Loucy (cell line): ENCODE data around the gene SGK1.

Experiments
- H2AFZ ChIP-seq: fragments of 200-600 bp; sonication (generic); 2 replicates; pipeline ENCODE4 v1.6.0; 2016; ENCODE audit warnings: antibody characterized with exemption, mild to moderate bottlenecking, low read length, moderate library complexity
- H3F3A ChIP-seq: fragments of 200-600 bp; 2 replicates; pipeline ENCODE4 v1.6.0; 2016; ENCODE audit warnings: antibody characterized with exemption, low read depth, mild to moderate bottlenecking
- H3K27me3 ChIP-seq: fragments of 200-600 bp; sonication (generic); 2 replicates; pipeline ENCODE4 v1.6.1; 2014; ENCODE audit warnings: low read length, mild to moderate bottlenecking; ENCODE audit not compliant: insufficient read depth, poor library complexity, severe bottlenecking
- H3K36me3 ChIP-seq: fragments of 200-600 bp; sonication (generic); 2 replicates; pipeline ENCODE4 v1.6.1; 2016; ENCODE audit warnings: low read length; ENCODE audit not compliant: insufficient read depth
- H3K4me1 ChIP-seq: fragments of 200-600 bp; sonication (generic); 2 replicates; pipeline ENCODE4 v1.5.1; 2014; ENCODE audit warnings: low read length, mild to moderate bottlenecking; ENCODE audit not compliant: insufficient read depth, poor library complexity, severe bottlenecking
- H3K4me2 ChIP-seq: fragments of 200-600 bp; sonication (generic); 2 replicates; pipeline ENCODE4 v1.6.0; 2014; ENCODE audit warnings: antibody characterized with exemption, low read length, low read depth, mild to moderate bottlenecking; ENCODE audit not compliant: poor library complexity, severe bottlenecking
- H3K4me3 ChIP-seq: fragments of 200-600 bp; sonication (generic); 2 replicates; pipeline ENCODE4 v1.5.1; 2014; ENCODE audit warnings: low read length, mild to moderate bottlenecking, mixed read lengths; ENCODE audit not compliant: poor library complexity, severe bottlenecking
- H3K79me2 ChIP-seq: fragments of 200-600 bp; sonication (generic); 2 replicates; pipeline ENCODE4 v1.6.1; 2014; ENCODE audit warnings: low read length; ENCODE audit not compliant: insufficient read depth
- H3K9ac ChIP-seq: fragments of 200-600 bp; sonication (generic); 2 replicates; pipeline ENCODE4 v1.6.0; 2014; ENCODE audit warnings: mild to moderate bottlenecking, low read depth, low read length, moderate library complexity; ENCODE audit not compliant: poor library complexity, severe bottlenecking
- H3K9me2 ChIP-seq: fragments of 200-600 bp; sonication (generic); replicated peaks from 2 replicates; pipeline ENCODE4 v1.6.1; 2016; ENCODE audit warnings: low read depth, low read length, mixed read lengths
- H3K9me3 ChIP-seq: fragments of 200-600 bp; sonication (generic); 2 replicates; pipeline ENCODE4 v1.6.1; 2014; ENCODE audit warnings: mild to moderate bottlenecking, antibody characterized with exemption, low read length, low read depth; ENCODE audit not compliant: insufficient read depth
- H4K20me1 ChIP-seq: fragments of 200-600 bp; sonication (generic); 2 replicates; pipeline ENCODE4 v1.6.0; 2014; ENCODE audit warnings: antibody characterized with exemption, low read length, mild to moderate bottlenecking; ENCODE audit not compliant: insufficient read depth, poor library complexity, severe bottlenecking
- EZH2phosphoT487 ChIP-seq: fragments of 200-600 bp; IDR thresholded peaks from 2 replicates; pipeline ENCODE4 v1.6.1; 2018; ENCODE audit warnings: antibody characterized with exemption, mild to moderate bottlenecking, moderate library complexity, borderline replicate concordance
- TF ChIP-seq, protein P1 (sequence below): fragments of 200-600 bp; sonication (generic); conservative IDR thresholded peaks from 2 replicates; pipeline ENCODE4 v1.5.1; 2014; ENCODE audit warnings: mild to moderate bottlenecking, antibody characterized with exemption, low read length

SGK1 gene

DNA sequence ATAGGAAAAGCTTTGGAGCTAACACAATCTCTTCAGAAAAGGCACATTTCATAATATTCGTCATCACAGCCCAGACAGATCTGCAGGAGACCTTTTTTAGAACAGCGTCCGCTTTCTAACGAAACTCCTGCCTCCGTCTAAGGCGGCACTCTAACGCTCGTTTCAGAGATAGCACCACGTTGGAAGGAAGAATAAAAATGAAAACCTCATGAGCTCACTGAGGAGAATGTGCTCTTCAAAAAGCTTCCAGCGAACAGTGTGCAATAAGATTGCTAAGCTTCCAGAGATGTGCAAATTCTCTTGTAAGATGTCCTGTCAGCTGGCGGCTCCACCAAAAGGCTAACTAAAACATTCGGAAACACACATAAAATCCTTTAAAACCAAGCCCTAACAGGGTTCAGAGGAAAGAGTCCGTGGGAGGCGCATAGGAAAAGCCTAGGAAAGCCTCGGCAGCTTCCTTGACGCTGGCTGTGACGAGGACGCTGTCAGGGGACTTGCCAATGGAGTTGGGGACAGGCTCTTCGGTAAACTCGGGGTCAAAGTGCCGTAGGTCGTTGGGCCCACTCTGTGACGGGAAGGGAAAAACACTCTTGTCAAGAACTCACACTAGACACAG is 147.9 kb downstream of the SGK1 start:
- Histone ChIP-seq H3F3A (no peaks in the 10 kb centered on the region), H3K79me2 (no peaks in the 10 kb centered on the region; the same call in 1 of the 2 replicates), H4K20me1 (no peaks in the 10 kb centered on the region), H3K4me1 (peaks cover 29% of the 10 kb centered on the region), H3K4me2 (no peak overlapping the region), H3K4me3 (no peak overlapping the region), H3K36me3 (no peaks in the 10 kb centered on the region), H3K9ac (no peak overlapping the region), H3K9me3 (no peaks in the 10 kb centered on the region), H3K27me3 (no peaks in the 10 kb centered on the region), H2AFZ (no peak overlapping the region), H3K9me2 (no peaks in the 10 kb centered on the region)
- no peak for TF ChIP-seq EZH2phosphoT487
- TF ChIP-seq, protein P1, sequence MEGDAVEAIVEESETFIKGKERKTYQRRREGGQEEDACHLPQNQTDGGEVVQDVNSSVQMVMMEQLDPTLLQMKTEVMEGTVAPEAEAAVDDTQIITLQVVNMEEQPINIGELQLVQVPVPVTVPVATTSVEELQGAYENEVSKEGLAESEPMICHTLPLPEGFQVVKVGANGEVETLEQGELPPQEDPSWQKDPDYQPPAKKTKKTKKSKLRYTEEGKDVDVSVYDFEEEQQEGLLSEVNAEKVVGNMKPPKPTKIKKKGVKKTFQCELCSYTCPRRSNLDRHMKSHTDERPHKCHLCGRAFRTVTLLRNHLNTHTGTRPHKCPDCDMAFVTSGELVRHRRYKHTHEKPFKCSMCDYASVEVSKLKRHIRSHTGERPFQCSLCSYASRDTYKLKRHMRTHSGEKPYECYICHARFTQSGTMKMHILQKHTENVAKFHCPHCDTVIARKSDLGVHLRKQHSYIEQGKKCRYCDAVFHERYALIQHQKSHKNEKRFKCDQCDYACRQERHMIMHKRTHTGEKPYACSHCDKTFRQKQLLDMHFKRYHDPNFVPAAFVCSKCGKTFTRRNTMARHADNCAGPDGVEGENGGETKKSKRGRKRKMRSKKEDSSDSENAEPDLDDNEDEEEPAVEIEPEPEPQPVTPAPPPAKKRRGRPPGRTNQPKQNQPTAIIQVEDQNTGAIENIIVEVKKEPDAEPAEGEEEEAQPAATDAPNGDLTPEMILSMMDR: no peak

DNA sequence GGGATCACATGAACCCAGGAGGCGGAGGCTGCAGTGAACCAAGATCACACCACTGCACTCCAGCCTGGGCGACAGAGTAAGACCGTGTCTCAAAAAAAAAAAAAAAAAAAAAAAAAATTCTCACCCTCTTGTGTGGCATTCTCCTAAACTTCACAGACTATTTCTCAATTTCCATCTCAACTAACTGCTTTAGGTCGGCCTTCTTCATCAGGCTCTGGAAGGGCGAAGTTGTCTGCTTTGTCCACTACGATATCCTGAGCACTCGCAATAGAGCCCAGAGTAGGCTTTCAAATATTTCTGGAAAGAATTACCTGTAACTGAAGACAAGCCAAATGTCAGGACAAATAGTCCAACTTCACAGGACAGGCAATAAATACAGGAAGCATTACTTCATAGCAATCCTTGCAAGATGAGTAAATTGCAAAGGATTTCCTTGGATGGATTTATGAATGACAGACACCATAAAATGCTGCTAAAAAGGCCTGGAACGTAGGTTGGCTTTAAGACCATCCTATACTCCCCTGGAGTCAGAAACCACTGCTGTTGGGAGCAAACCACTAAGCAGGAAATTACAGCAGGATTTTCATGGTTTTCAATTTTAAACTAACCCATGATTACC is 149.2 kb downstream of the SGK1 start:
- Histone ChIP-seq H3K4me3 (no peak overlapping the region), H3F3A (no peaks in the 10 kb centered on the region), H3K9me3 (no peaks in the 10 kb centered on the region), H3K36me3 (no peaks in the 10 kb centered on the region), H3K4me2 (no peak overlapping the region), H3K27me3 (no peaks in the 10 kb centered on the region), H2AFZ (no peak overlapping the region), H3K79me2 (no peaks in the 10 kb centered on the region; the same call in 1 of the 2 replicates), H4K20me1 (no peaks in the 10 kb centered on the region), H3K9ac (no peak overlapping the region), H3K9me2 (no peaks in the 10 kb centered on the region), H3K4me1 (peaks cover 23% of the 10 kb centered on the region)
- no peak for TF ChIP-seq EZH2phosphoT487
- TF ChIP-seq, protein P1: no peak

DNA sequence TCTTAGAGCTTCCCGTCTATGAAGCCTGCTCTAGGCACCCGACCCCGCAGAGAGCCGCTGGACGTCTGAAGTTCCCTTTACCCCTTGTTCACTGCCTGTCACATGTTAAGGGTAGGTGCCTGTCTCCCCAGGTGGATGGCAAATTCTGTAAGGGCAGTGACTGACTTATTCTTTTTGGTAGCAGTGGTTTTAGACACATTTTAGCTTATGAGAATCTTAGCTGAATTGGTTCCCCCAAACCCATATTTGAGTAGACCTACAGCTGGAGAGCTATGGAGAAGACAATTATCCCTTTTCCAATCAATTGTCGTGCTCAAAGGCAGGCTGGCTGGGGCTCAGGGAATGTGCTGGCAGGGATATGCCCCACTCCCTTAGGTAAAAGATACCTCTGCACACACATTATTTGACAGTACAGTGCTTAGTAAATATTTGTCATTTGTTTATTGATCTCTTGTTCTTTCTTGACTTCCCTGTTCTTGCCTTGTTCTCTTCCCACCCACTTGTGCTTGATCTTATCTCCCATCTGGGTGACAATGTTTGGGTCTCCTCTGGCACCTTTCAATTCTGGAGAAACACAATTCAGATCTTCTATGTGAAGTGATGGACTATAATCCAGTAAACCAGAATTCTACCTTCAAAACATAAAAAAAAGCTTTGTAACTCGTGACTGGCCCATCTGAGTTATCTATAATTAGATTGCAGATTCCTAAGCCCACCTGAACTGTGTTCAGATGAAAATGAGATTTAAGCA is 151.2 kb downstream of the SGK1 start:
- no peak overlapping the region for H3K9ac ChIP-seq
- H3K4me2 ChIP-seq: no peak overlapping the region
- TF ChIP-seq, protein P1: no peak
- TF ChIP-seq EZH2phosphoT487: no peak
- no peak overlapping the region for H2AFZ ChIP-seq
- H3K4me1 ChIP-seq: peaks cover 3% of the 10 kb centered on the region
- H3K9me3 ChIP-seq: no peaks in the 10 kb centered on the region
- no peaks in the 10 kb centered on the region for H3F3A ChIP-seq
- no peaks in the 10 kb centered on the region for H3K9me2 ChIP-seq
- no peaks in the 10 kb centered on the region for H4K20me1 ChIP-seq
- no peaks in the 10 kb centered on the region for H3K27me3 ChIP-seq
- no peaks in the 10 kb centered on the region for H3K79me2 ChIP-seq
- H3K36me3 ChIP-seq: no peaks in the 10 kb centered on the region
- H3K4me3 ChIP-seq: no peak overlapping the region
